GM19468 (cell line): ENCODE measurements around the gene TEX55.
"Not testable (repeated sequence)": the region's sequence is repeated elsewhere in the genome, so short reads cannot be mapped to it uniquely, and the experiment has no call there.

ENCODE experiments used
- ATAC-seq: cut with Tn5 transposase; IDR thresholded peaks from one replicate; pipeline ENCODE4 v1.9.1; 2021; ENCODE audit warnings: mild to moderate bottlenecking, moderate library complexity, moderate number of reproducible peaks; ENCODE audit not compliant: unreplicated experiment; ENCODE audit errors: extremely low read depth

The TEX55 gene

DNA sequence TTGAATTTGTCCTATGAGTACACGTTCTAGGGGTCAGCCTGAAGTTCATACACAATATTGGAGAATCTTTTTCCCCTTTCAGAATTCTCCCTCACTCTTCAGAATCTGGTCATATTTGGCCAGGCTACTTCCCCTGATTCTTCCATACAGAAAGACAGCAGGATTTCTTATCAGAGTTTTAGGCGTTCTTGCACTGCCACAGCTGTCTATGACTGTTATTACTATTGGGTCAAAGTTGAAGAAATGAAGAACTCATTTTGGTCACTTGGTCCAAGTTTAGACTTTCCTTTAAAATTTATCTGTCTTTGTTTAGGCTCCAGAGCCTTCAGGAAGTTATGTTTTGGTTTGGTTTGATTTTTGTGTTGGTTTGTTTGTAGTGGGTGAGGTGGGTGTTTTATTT, 12.0 kb downstream of the TEX55 start:
- ATAC-seq, result no peak

DNA sequence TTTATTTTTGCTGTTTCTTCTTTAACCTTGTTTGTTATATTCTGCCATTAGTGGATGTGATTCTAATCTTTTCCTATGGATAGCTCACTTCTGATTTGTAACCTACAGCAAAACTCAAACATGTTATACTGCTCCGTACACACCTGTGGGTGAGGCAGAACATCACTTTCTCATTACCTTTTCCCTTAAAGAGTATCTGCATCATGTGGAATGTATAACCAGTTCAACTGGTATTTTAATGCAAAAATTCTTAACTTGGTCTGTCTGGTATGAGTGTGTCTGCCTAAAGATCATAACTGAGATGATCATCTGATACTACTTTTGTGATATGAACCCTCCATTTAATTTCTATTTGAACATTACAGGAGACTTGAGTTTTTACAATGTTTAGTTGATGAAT, 14.4 kb downstream of the TEX55 start:
- ATAC-seq, result no peak

DNA sequence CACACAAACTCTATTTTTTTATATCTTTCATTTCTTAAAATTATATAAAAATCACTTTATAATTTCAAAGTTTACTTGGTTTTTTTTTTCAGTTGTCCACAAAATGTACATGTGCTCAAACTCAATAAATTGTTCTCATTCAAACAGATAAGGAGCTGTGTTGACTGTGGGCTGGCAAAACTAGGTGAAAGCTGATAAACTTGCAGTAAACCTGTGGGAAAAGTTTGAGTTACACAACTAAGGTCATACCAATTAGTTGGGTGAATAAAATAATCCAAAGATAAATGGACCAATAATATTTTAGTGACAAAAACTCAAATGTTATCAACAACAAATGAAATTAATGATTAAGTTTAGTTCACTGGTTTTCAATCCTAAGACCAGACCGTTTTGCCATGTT, 14.8 kb downstream of the TEX55 start:
- ATAC-seq, result no peak

DNA sequence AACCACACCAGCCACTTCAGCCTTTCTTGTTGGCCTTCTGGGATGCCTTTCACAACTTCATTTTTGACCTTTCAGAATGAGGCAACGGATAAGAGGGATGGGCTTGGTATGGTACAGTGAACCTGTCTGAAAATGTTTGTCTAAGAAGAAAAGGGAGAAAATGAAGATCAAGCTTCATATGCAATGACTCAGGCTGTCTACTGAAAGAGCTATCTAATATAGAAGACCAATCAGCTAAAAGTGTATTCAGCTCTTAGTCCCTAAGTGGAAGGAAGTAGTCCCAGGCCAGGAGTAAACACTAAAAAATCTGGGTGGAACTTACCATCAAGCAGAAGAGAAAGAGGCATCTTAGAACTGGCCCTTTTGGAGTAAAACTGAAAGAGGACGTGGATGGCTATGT, 15.3 kb downstream of the TEX55 start:
- no peak for ATAC-seq

DNA sequence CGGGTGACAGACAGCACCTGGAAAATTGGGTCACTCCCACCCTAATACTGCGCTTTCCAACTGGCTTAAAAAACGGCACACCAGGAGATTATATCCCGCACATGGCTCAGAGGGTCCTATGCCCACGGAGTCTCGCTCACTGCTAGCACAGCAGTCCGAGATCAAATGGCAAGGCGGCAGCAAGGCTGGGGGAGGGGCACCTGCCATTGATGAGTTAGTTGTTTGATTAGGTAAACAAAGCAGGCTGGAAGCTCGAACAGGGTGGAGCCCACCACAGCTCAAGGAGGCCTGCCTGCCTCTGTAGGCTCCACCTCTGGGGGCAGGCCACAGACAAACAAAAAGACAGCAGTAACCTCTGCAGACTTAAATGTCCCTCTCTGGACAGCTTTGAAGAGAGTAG, 18.8 kb downstream of the TEX55 start:
- ATAC-seq, result not testable (repeated sequence)

DNA sequence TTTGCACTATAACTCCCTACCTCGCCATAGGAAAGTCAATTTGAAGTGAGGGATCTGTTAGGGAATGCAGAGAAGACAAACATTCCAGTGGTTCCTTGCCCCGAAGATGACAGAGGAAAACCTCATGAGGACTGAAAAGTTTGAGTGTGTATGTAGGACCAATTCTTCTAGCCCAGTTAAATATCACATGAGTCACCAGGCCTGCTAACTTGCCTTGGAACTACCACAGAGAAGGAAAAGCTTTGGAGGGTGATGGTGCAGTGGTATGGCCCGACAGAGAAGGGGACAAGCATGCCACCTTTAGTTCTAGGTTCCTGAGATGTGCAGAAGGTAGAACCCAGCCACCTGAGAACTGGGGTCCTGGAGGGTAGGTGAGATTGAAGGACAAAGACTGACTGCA, 24.9 kb downstream of the TEX55 start:
- no peak for ATAC-seq

DNA sequence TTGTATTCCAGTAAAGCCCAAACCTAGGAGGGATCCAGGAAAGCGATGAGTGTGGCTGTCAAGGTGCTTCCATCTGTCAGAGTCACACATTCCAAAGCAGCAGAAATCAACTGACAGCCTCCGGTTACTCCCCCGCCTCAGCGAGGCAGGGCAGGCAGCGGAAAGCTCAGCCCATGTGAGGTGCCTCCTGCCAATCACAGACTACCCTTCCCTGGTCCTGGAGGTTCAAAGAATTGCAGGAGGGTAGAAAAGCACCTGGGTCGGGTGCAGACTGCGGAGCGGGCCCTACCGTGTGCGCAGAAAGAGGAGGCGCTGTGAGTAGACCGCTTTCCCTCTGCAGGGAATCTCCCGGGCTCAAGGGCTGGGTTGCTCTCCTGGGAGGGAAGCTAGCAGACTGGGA, 27.4 kb downstream of the TEX55 start, which contains the start of gene UPK1B:
Gene UPK1B (plus strand): TSS at position 274 of the 400 bp plus-strand sequence. CDS start 13,144 bp downstream, outside the sequence.
- no peak for ATAC-seq

DNA sequence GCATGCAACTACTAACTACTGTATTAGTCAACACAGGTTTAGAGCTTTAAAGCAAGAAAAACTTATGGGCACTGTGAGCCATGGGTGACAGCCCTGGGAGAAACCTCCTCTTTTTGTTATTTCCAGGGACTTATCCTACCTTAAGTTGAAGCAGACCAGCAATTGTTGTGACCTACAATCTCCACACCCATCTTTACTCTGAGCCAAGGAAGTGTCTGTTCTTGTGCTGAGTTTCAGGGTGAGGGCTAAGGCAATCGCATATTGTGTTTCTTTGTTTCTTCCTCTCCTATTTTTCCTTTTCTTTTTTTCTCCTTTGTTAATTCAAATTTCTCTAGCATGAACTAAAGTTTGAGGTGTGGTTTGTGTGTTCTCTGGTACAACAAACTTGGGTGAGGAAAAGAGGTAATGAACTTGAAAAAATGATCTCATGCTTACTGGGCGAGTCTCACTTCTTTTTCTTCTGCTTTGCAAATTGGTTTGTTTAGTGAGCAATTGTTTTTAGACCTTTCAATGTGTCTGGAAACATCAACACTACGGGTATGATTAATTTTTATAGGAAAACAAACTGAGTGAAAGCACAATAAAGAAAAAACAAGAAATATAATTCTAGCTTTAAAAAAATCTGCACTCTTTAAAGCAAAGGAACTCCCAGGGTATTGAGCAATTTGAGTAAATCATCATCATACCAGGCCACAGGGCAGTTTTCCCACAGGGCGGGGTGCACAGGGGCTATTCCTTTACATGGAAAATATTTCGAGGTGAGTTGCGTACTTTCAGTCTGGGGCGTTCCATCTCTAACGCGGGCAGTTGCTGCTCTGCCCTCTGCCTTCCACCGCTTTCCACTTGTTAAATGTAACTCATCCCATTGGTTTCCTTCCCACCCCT, 30.1 kb downstream of the TEX55 start:
- no peak for ATAC-seq

DNA sequence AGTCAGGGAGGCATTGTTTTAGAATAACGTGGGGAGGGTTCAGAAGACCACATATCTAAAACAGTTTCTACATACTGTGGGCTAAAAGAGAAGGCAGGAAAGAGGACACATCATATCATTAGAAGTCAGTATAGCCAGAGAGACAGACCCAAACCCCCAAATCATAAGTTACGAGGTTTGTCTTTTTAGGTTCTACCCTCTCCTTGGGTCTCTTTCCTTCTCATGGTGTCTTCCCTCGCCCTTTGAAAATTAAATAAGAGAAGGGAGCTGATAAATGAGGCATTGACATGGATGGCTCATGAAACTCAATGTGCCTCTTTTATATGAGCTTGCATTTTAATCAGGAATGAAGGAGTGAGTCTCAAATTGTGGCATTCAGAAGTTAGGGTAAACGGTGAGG, 30.8 kb downstream of the TEX55 start:
- no peak for ATAC-seq

DNA sequence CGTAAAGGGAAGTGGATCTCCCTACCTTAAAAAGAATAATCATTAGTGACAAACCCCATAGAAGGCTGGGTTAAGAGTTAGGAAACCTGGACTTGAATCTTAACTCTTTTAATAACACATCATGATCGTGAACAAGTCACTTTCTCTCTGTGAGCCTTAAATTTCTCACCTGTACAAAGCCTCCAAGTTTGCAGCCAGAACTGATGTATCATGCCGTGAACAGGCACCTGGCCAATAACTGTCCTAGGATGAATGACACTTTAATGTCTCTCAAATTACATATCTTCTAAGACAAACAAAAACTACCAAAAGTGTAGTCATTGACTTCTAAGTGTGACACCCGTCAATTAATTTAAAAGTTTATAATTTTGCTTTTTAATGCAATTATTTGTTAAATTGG, 31.4 kb downstream of the TEX55 start:
- no peak for ATAC-seq

DNA sequence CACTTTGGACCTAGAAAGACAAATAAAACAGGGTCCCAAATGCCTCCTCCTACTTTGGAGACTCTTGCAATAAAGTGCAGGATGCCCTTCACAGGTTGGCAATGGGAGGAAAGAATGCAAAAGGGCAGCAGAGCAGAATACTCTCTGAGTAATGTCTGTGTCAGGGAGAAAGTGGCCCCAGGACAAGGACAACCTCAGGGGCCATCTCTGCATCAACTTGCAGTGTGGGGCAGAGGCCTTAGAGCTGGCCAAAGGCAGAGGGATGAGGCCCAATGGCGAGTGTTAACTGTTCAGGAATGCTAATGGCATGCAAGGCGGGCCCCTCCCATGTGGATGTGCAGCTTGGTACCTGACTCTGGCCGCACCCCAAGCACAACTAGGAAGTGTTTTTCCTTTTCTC, 35.8 kb downstream of the TEX55 start:
- ATAC-seq, result no peak

DNA sequence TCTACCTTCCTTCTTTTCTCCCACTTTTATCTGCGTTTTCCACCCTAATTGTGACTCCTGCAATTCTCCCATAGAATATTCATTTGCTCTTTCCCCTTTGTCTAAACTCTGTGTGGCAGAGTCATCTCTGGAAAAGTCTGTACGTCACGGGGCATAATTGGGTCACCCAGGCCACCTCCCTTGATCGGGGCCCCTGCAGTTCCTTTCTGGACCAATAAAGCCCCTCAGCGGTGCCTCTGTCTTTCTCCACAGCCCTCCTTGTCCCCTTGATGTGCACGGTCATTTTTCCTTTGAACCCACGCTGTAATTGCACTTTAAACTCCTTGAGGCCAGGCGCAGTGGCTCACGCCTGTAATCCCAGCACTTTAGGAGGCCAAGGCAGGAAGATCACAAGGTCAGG, 38.1 kb downstream of the TEX55 start:
- no peak for ATAC-seq

DNA sequence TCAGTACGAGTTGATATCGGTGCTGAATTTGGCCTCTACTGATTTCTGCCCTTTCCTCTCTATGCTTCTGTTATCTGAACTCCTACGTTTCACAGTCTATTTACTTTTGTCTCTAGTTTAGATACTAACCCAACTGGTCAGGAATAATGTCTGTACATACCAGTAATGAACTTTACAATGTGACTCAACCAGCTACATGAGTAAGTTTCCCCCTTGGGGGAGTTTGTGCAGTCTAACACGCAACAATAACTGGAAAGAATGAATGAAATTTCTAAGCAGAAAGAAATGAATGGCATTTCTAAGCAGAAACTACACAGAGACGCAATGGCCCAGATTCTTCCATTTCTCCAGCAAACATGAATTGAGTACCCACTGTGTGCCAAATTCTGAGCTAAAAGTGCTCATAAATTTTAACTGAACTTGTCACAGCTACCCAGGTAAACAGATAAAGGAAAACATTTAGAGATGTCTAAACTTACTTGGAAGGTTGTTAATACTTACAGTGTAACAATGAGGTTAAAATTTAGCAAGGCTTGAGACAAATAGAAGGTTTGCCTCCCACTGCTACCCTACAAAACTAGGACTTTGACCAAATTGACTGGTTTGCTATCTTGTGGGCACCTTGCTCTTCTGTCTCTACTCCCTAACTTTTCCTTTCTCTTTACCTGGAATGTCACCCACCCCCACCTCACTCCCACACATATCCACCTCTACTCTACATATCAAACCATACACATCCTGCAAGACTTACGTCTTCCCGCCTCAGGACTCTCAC, 39.0 kb downstream of the TEX55 start:
- no peak for ATAC-seq

DNA sequence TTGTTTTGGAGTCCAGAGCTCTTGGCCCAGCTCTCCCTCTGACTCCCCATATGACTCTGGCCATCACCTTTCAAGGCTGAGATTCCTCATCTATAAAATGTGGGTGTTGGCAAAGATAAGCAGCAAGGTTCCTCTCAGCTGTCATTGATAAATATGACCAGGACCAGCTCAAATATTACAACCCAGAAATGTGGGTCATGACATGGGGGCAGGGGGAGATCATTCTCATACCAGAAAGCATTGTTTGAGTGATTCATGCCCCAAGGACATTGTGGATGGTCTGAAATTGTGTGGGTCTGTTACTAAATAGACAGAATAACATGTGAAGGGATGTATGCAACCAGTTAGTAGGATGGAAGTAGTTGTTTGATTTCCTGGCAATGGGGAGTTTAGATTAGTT, 41.3 kb downstream of the TEX55 start:
- no peak for ATAC-seq

DNA sequence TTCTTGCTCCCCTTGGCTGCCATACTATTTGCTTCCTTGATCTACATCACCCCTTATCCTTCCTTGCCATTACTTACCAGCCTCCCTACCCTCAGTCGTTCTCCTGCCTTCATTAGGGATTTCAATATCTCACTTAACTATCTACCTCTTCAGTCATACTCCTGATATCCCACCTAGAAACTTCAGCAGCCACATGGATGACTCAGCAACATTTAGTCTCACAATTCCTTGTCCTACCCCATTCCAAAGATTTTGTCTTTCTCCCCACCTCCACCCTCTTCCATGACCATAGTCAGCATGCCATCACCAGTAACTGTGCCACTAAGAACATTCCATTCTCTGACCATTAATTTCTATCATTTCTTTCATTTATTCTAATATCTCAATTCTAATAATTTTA, 45.8 kb downstream of the TEX55 start:
- ATAC-seq, result no peak

DNA sequence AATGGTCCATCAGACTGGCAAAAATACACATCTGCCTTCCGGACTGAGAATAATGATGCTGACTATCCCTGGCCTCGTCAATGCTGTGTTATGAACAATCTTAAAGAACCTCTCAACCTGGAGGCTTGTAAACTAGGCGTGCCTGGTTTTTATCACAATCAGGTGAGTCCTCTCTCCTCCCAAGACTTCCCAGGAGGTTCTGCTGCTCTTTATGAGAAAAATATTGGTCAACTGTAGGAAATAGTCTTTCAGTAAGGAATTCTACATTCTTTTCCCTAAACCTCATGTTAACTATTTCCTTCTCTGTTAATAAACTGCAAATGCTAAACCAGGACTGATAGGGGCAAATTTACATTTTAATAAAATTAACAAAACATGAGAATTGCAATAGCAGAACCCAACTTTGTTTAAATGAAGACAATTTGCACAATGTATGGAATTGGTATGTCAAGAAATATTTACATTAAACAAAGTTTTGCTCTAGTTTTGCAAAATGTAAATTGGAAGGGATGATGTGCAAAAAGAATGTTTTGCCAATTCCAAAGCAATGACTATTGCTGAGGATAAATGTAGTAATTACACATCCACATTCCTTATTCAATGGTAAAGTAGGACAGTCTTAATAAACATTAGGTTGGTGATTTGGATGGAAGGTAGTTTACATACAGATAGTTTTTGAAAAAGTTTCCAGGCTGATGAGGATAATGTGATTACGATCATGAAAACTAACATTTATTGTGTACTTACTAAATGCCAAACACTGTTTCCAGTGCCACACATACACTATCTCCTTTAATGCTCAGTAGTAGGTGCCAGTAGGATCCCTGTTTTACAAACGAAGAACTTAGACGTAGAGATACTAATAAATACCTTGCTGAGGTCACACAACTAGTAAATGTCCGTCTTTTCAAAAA, 48.5 kb downstream of the TEX55 start:
- no peak for ATAC-seq

DNA sequence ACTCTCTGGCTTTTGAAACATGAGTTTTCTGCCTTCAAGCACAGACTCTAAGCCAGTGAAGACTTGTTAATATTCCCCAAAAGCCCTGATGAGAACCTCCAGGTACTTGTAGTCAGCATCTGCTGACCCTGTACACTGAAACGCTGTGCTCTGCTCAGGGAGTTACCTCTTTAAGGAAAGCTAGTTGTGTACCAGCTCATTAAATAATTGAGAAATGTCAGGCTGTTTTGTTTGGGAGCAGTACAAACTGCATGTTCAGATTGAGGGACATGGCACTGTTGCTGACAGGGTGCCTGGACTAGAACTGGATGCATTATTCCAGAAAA, 49.1 kb downstream of the TEX55 start:
- ATAC-seq, result no peak

DNA sequence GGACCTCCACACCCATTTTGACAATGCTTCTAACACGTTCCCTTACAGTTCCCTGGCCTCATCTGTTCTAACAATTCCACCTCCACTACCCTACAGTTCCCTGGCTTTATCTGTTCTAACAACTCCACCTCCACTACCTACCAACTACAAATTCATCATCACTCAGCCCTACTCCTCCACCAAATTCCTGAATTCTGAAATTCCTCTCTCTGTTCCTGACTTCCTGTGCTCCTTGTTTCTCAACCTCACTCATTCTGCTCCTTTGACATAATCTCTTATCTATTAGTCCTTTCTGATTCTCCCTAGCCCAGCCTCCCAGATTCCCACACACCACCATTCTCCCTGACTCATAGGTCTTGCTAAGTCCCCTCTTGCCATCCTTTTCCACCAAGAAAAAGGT, 49.9 kb downstream of the TEX55 start:
- no peak for ATAC-seq
